GM06990 (cell line): Measurements from ENCODE around the gene CNIH2.

Source experiments
- DNase-seq: peaks from one replicate; pipeline ENCODE4 v3.0.0-alpha.2; 2011; ENCODE audit not compliant: insufficient read length; ENCODE audit errors: extremely low read depth
- H3K27me3 ChIP-seq: replicated peaks from 2 replicates; pipeline ENCODE4 v1.6.0; 2011; ENCODE audit warnings: low read length; ENCODE audit not compliant: control insufficient read depth, insufficient read depth
- H3K36me3 ChIP-seq: 2 replicates; pipeline ENCODE4 v1.5.1; 2011; ENCODE audit warnings: low read length; ENCODE audit not compliant: control insufficient read depth, insufficient read depth
- H3K4me3 ChIP-seq: replicated peaks from 2 replicates; pipeline ENCODE4 v1.5.1; 2011; ENCODE audit warnings: low read depth, mild to moderate bottlenecking, control low read depth, low read length
- TF ChIP-seq, protein P1 (sequence below): IDR thresholded peaks from 2 replicates; pipeline ENCODE4 v1.5.1; 2011; ENCODE audit warnings: low read length, control low read depth, mild to moderate bottlenecking, inconsistent platforms; ENCODE audit not compliant: insufficient read depth, poor library complexity, severe bottlenecking

The CNIH2 gene

DNA sequence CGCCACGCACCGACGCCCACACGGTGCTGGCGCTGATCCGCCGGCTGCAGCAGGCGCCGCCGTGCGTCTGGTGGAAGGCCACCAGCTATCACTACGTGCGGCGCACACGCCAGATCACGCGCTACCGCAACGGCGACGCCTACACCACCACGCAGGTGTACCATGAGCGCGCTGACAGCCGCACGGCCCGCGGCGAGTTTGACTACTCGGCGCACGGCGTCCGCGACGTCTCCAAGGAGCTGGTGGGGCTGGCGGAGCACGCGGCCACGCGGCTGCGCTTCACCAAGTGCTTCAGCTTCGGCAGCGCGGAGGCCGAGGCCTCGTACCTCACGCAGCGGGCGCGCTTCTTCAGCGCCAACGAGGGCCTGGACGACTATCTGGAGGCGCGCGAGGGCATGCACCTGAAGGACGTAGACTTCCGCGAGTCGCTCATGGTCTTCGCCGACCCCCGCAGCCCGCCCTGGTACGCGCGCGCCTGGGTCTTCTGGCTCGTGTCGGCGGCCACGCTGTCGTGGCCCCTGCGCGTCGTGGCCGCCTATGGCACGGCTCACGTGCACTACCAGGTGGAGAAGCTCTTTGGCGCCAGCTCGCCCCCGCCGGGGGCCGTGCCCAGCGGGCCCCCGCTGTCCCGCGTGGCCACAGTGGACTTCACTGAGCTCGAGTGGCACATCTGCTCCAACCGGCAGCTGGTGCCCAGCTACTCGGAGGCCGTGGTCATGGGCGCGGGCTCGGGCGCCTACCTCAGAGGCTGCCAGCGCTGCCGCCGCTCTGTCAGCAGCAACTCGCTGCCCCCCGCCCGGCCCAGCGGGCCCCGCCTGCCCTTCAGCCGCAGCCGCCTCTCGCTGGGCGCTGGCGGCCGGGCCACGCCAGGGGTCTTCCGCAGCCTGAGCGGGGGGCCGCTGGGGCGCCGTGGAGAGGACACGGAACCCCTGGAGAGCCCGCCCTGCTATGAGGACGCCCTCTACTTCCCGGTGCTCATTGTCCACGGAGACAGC, 16.9 kb downstream of the CNIH2 start:
- H3K27me3 ChIP-seq: peaks cover 1% of the 10 kb centered on the region
- H3K4me3 ChIP-seq: no peak overlapping the region
- DNase-seq: no peak
- TF ChIP-seq, protein P1, sequence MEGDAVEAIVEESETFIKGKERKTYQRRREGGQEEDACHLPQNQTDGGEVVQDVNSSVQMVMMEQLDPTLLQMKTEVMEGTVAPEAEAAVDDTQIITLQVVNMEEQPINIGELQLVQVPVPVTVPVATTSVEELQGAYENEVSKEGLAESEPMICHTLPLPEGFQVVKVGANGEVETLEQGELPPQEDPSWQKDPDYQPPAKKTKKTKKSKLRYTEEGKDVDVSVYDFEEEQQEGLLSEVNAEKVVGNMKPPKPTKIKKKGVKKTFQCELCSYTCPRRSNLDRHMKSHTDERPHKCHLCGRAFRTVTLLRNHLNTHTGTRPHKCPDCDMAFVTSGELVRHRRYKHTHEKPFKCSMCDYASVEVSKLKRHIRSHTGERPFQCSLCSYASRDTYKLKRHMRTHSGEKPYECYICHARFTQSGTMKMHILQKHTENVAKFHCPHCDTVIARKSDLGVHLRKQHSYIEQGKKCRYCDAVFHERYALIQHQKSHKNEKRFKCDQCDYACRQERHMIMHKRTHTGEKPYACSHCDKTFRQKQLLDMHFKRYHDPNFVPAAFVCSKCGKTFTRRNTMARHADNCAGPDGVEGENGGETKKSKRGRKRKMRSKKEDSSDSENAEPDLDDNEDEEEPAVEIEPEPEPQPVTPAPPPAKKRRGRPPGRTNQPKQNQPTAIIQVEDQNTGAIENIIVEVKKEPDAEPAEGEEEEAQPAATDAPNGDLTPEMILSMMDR: no peak
- H3K36me3 ChIP-seq: no peaks in the 10 kb centered on the region

GRCh38 chr11:66297610-66298009, 19.6 kb downstream of the CNIH2 start:
- H3K36me3 ChIP-seq: no peaks in the 10 kb centered on the region
- TF ChIP-seq, protein P1: no peak

GRCh38 chr11:66299186-66299585, 21.2 kb downstream of the CNIH2 start:
- no peak overlapping the region for H3K4me3 ChIP-seq
- DNase-seq: no peak
- TF ChIP-seq, protein P1: no peak

More at GRCh38 chr11:66297610-66298009, 19.6 kb downstream of the CNIH2 start:
- Histone ChIP-seq H3K4me3 (no peak overlapping the region), H3K27me3 (peaks cover 1% of the 10 kb centered on the region; the same call in 1 of the 2 replicates)
- no peak for DNase-seq

DNA sequence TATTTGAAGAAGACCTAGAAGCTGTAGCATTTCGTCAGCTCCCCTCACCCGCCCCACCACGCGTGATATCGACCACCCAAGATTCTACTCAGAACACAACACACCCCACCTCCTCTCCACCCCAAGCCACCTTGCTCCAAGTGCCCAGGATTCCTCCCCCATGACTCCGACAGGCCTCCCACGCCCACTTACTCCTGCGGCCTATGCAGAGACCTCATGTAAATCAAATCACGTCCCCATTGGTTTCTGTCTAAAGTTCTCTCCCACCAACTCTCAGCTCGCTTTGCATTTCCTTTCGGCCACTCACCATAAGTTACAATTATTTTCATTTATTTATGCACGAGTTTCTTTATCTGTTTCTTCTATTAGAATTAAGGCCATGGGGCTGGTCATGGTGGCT, 24.7 kb downstream of the CNIH2 start:
- H3K36me3 ChIP-seq: no peaks in the 10 kb centered on the region
- DNase-seq: no peak
- no peaks in the 10 kb centered on the region for H3K27me3 ChIP-seq
- TF ChIP-seq, protein P1: no peak
- no peak overlapping the region for H3K4me3 ChIP-seq

More at GRCh38 chr11:66299186-66299585, 21.2 kb downstream of the CNIH2 start:
- Histone ChIP-seq H3K27me3 (no peaks in the 10 kb centered on the region; the same call in 1 of the 2 replicates), H3K36me3 (no peaks in the 10 kb centered on the region)

- Histone ChIP-seq H3K36me3 (no peaks in the 10 kb centered on the region), H3K4me3 (no peak overlapping the region), H3K27me3 (no peaks in the 10 kb centered on the region)
- TF ChIP-seq, protein P1: no peak
- no peak for DNase-seq
These were observed 31.5 kb downstream of the CNIH2 start for GRCh38 chr11:66309475-66309874.
